Anterior cingulate cortex (tissue), 58 donors: Measurements from ENCODE around the gene OXLD1.

Source experiments
- DNase-seq, 58 donors: peaks; one replicate each; lab custom pipeline; 2025; lab: John Stamatoyannopoulos, UW

OXLD1 gene

DNA sequence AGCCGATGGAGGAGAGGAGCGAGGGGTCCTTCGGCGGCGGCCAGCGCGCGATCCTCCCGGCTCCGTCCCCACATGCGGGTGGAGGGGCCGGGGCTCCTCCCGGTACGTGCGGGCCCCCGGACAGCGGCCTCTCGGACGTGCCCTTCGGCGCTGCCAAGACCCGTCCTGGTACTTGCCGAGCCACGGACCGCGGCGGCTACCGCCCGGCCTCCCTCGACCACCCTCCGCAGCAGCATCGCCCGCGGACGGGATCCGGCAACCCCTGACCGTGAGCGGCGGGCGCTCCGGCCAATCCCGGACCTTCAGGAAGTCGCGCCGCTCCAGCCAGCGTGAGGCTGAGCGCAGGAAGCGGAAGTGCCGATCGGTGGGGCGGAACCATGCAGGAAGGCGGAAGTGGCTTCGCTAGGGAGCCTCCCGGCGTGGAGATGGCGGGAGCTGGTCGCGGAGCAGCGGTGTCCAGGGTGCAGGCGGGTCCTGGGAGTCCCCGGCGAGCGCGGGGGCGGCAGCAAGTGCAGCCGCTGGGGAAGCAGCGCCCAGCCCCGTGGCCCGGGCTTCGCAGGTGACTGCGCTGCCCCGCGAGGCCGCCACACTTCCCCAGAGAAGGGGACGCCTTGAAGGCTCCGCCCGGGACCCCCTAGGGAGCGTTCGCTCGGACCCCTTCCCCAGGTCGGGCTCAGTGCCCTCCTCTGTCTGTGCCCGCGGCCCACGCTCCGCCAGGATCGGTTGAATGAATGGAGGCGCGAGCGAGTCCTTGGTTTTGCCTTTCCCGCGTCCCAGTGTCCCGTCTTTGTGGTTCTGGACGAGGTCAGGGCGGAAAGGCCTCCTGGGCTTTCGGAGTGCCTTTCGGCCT is at the start of gene OXLD1, which contains the start of gene CCDC137:
Gene OXLD1 (minus strand): TSS at position 264 of the 850 bp plus-strand sequence. CDS start 28 bp downstream, at position 236.
Gene CCDC137 (plus strand): TSS at position 396 of the 850 bp plus-strand sequence. CDS start 30 bp downstream, at position 426.
- DNase-seq = peak; percentile 53 to 97 (median 93)

DNA sequence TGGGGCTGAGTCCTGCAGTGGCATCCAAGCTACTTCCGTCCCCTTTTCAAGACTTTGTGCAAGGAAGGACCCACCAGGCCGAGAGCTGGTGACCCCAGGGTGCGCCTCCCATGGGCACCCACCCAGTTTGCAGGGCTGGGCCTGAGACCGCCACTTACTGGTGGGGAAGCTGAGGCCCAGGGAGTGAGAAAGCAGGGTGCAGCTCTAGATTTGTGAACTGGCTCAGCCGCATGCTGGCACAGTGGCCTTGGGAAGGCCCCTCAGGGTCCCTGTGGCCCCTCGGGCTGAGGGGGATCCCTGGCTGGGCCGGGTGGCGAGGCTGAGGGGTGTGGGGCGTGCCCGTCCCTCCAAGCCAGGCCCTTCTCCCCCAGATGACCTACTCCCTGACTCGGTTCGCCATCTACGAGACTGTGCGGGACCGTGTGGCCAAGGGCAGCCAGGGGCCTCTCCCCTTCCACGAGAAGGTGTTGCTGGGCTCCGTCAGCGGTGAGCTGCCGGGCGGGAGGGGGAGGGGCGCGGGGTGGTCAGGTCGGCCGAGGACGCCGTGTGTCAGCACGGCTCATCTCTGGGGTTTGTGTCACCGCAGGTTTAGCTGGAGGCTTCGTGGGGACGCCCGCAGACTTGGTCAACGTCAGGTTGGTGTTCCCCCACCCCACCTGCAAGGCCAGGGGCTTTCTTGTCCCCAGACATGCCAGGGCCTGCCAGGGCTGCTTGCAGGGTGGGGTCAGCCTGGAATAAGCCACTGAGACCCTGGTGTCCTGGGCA is 48.9 kb upstream of the OXLD1 start:
- DNase-seq = no peak

DNA sequence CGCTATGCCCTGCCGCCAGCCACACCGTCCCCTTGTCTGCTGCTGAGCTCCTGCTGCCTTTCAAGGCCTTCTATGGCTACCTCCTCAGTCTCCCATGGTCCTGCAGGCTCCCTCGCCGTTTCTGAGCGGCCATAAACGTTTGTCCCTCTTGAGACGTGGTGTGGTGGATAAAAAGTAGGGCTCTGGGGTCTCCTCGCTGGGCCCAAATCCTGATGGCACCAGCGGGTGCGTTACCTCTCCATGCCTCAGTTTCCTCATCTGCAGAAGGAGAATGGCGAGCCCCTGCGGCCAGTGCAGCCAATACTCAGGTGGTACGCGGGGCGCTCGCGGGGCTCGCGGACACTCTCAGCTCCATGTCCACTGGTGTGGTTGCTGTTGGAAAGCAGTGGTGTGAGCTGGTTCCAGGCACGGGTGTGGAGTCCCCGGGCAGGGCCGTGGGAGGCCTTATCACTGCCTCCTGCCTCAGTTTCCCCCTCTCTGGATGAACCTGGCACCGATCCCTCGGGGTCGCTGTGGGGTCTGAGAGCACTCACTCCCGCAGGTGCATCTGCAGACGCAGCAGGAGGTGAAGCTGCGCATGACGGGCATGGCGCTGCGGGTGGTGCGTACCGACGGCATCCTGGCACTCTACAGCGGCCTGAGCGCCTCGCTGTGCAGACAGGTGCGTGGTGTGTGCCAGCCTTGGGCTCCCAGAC is 48.2 kb upstream of the OXLD1 start:
- DNase-seq = no peak

DNA sequence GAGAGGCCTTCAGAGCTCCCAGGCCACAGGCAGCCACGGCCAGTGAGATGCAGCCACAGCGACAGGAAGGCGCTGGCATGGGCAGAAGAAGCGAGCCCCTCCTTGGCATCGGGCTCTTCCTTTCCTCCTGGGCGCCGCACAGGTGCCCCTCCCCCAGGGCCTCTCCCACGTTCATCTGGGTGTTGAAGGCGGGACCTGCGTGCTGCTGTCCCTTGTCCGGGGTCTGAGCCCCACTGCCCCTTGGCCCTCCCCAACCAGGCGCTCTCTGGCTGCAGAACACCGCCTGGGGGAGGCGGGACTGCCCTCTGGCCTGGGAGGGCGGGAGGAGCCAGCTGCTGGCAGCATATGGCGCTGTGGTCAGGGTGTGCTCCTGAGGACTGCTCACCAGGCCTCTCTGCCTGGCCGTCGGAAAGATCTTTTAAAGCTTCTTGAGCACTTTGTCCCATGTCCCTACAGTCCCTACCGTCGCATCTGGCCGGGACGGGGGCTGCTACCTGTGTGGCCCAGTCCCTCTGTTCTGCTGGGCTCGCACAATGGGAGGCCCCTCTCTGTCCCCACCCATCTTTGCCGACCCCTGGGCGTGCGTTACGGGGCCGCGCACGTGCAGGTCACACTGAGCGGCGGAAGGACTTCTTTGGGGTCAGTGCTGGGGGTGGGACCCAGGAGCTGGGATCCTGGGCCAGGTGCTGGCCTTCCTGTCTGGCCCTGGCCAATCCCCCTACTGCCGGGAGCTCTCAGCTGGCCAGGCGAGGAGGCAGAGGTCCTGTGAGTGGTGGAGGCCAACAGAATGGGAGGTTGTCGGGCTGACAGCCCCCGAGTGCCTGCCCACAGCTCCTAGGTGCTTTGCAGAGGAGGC is 47.4 kb upstream of the OXLD1 start:
- DNase-seq = no peak

DNA sequence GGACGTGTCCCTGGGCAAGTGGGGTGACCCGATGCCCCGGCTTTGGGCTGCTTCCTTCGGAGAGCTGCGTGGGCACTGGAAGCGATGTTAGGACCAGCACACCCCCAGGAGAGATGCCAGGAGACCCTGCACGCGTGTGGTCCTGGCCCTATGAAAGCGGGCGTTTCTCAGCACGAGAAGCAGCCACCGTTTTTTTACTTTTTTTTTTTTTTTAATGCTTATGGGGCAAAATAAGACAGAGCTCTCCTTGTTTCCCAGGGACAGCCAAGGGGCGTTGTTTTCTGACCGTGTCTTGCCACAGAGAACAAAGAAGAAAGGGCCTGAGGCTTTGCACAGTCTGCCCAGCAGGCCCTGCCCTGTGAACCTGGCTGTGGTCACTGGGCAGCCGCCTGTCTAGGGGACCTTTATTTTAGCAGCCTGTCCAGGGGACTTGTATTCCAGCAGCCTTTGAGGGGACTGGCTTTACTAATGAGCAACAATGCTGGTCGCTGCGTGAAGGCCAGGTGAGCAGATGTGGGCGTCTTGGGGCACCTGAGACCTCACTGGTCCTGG is 46.7 kb upstream of the OXLD1 start:
- peak in 11 of 58 donors; percentile 13 to 38 (median 20) for DNase-seq

DNA sequence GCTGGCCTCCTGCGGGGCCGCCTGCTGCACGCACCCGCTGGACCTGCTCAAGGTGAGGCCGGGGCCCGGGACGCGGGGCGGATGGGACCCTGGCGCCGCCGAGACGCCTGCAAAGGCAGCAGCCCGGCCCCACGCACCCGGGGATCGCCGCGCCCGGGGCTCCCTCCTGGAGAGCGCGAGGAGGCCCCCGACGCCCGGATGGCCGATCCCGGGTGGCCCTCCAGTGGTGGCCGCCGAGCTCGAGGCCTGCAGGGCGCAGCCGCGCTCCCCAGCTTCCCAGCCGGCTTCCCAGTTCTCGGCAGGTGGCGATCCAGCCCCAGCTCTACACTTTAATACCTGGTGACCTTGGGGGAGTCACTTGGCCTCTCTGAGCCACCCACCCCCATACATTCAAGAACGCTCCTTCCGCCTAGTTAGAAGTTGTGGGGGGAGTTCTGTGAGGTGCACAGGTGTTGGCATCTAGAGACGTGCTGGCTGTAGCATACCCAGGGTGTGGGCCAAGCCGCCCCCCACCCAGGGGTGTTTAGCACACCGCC is 46.1 kb upstream of the OXLD1 start:
- peak in 3 of 58 donors; percentile 9 to 56 (median 48) for DNase-seq

DNA sequence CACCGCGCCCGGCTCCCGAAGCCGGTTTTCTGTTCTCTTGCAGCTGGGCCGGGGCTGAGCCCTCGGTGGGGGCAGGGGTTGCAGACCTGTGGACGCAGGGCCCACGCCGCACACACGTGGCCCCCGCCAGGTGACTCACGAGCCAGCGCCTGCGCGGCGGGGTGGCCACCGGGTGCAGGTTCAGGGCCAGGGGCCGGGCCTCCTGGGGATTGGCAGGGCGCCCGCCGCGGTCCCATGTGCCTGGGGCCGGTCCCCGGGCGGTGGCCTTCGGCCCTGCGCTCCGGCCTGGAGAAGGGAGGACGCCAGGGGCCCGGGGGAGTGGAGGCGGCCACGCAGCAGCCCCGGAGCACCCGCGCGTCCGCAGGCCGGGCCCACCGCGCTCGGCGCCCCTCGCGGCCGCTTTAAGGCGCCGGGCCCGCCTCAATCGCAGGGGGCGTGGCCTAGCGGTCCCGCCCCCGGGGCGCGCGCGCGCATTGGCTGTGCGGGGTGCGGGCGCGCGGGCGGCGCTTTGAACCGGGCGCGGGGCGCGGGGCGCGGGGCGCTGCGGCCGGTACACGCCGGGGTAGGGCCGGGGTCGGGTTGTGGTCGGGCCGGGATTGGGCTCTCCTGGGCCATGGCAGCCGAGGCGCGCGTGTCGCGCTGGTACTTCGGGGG is 45.5 kb upstream of the OXLD1 start, which contains the start of gene SLC25A10:
Gene SLC25A10 (plus strand): TSS at position 471 of the 654 bp plus-strand sequence. CDS start 143 bp downstream, at position 614.
- DNase-seq = peak in 54 of 58 donors; percentile 11 to 81 (median 60)

DNA sequence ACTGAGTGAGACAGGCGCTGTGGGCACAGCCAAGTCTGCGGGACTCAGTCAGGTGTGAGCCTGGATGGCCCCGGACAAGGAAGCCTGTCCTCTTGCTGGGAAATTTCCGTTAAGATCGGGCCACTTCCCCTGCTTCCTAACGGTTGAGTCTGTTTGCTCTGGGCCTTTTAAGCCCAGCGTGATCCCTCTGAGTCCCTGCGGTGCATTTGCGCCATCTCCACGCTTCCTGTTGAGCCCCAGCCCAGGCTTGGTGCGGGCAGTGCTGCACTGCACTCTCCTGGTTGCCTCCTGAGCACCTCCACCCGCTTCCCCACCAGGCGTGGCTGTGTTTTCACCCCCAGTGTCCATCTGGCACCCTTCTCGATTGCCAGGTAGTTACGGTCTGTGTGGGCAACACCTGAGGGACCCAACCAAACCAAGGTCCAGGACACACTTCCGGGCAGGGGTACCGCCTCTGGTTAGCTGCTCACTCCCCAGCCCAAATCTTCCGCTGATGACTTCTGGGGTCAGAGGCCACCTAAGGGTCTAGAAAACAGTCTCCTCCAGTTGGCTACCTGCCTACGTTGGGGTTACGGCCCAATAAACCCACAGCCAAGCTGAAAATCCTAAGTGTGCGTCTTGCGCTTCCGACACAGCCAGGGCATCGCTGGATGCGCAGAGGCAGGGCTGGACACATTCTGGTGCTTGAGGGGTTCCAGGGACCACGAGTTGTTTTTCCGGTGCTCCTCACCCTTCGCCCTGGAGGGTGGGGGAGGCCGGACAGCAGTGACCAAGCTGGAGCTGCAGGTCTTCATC is 44.3 kb upstream of the OXLD1 start:
- DNase-seq = peak in 2 of 58 donors; percentile 10 to 15

DNA sequence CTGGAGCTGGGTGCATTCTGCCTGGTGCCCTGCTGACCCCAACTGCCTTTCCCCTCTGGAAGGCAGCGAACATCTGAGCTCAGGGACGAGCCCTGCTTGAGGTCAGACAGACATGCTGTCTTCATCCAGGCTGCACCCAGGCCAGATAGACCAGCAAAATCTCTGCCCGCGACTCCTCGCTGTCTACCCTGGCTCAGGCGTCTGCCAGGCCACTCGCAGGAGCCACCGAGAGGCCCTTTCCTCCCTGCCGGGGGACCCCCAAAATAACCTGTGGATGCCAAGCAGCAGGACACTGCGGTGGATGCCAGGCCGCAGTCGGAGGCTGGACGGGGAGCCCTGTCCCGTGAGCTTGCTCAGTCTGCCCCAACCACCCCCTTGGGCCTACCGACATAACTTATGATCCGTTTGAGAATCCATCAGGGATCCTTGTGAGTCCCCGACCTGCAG is 42.4 kb upstream of the OXLD1 start:
- DNase-seq = no peak

DNA sequence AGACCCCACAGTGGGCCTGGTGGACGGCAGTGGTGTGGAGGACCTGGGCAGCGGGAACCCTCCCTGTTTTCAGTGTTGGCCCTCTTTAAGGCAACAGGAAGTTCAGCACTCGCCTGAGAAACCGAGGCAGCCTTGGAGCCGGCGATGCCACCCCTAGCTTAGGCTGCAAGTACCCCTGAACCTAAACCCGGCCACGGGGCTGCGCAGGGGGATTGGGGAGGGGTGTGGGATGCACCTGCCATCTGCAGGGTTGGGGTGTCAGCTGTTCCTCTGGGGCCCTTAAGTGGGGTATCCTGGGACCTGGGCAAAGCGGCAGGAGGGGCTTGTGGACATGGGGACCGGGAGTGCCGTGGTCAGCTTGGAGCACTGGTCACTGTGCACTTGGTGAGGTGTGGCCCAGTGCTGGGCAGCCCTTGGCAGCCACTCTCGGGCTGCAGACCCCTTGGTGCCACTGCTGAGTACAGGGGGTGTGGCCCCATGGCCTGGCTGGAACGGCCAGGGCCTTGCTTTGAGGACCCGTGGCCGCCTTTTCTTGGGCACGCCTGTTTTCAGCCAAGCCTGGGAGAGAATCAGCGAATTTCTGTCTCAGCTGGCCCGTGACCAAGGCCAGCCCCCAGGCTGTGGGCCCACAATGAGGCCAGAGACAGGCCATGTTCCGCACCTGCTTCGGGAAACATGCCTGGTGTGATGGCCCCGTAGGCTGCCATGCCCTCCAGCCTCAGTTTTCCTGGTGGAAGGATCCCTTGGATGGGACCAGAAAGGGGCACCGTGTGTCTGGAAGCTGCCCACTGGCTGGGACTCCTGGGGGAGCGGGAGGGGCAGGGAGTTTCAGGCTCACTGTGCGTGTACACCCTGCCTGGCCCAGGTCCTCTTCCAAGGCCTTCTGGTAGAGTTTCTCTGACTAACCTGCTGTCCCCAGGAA is 41.6 kb upstream of the OXLD1 start:
- no peak for DNase-seq

DNA sequence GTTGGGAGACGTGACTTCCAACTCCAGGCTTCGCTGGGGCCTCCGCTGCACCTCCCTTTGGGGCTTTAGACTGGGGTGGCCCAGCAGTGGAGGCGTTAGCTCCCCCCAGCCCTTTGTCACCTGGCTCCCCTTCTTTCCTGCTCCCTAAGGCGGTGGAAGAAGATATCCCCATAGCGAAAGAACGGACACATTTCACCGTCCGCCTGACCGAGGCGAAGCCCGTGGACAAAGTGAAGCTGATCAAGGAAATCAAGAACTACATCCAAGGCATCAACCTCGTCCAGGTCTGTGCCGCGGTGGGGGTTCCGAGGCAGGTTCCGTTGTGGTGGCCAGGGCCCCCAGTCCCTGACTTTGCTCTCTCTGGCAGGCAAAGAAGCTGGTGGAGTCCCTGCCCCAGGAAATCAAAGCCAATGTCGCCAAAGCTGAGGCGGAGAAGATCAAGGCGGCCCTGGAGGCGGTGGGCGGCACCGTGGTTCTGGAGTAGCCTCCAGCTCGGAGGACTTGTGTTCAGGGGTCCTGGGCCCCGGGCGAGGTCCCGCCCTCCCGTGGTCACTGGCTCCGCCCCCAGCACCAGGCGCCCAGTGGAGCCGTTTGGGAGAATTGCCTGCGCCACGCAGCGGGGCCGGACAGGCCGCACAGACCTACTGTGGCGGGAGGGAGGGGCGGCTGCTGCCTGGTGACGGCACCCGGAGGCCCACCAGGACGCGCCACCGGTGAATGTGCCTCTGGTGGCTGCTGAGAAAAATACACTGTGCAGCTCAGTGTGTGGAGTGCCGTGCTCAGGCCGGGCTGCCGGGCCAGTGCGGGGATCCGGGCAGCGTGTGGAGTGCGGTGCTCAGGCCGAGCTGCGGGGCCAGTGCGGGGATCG is 40.6 kb upstream of the OXLD1 start:
- DNase-seq = no peak

DNA sequence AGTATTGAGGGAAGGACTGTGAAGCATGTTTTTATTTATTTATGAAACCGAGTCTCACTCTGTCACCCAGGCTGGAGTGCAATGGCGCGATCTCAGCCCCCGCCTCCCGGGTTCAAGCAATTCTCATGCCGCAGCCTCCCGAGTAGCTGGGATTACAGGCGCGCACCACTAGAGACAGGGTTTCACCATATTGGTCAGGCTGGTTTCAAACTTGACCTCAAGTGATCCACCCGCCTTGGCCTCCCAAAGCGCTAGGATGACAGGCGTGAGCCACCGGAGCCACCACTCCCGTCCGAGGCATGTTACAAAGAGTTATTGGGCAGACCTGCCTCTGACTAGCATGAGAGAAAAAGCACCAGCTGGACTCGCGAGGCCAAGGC is 39.8 kb upstream of the OXLD1 start:
- no peak for DNase-seq

DNA sequence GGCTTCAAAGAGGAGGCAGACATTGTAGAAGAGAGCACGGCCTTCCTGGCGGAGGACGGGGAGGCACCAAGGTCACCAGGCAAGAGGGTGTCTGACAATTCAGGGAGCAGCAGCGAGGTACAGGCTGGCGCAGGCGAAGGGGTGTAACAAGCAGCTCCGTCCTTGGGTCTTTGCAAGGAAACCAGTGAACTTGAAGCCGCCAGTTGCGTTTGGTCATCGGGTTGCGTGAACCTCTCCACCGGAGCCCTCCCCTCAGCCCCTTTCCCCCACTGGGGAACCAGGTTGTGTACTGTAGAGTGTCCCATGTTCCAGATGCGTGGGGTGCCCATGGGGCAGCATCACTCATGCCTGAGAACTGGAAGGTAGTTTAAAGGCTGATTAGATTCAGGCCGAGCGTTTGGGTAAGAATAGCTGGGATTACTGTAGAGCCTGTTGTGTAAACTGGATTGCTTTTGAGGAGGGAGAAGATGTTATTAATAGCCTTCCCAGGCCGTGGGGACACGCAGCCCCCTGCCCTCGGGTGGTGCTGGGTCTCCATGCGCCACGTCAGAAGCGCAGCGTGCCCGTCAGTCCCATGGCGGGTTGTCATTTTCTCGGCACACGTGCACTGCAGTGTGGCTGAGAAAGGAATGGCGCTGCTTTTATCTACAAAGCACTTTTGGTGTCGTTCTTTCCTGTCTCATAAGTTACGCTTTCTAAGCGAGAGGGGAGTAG is 39.3 kb upstream of the OXLD1 start:
- DNase-seq = no peak

DNA sequence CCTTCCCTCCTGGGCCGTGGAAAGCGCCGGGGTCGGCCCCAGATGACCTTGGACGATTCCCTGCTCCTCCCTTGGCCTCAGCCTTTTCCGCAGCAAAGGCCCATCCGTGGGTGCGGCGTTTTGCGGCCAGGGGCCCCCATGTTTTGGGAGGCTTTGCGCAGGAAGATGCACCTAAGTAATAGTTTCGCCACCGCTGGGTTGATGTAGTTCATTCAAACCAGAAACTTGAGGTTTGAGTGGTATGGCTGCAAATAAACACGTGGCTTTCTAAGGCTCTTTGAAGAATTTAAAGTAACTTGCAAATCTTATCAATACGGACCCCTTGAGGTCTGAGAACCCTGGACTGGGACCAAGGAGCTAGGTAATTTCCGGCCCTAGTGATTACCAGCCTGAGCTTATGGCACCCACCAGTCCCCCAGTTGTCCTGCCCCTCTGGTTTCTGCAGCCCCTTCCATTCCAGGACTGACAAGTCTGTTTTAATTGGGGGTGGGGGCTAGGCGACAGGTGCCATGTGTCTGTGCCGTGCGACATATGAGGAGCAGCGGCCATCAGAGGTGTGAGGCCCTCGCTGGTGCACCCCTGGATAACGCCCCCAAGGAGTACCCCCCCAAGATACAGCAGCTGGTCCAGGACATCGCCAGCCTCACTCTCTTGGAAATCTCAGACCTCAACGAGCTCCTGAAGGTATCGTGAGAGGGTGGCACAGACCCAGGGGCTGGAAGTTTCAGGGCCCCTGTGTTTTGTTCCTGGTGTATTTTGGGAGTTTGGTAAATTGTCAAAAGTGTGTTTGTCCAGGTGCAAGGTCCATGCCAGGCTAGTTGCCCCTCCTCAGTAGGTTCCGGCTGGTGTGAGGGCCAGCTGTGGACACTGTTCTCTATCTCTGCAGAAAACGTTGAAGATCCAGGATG is 37.6 kb upstream of the OXLD1 start:
- DNase-seq = no peak
